HEK293 (cell line): ENCODE measurements around the gene PRR19.

Source experiments
- CTCF ChIA-PET: fragments of 350-600 bp; formaldehyde crosslinking; extraction: SDS; loops from one replicate; lab custom pipeline; 2021; ENCODE audit warnings: antibody characterized with exemption; lab: Yijun Ruan, JAX
- POLR2A ChIA-PET: fragments of 300-600 bp; formaldehyde crosslinking; extraction: SDS; loops from one replicate; lab custom pipeline; 2020; ENCODE audit warnings: antibody characterized with exemption, inconsistent platforms; lab: Yijun Ruan, JAX
- H3K27ac ChIP-seq: fragments of 200-500 bp; sonication (Bioruptor generic); 2 replicates; pipeline ENCODE4 v1.5.1; 2014; ENCODE audit warnings: low read depth, low read length, control low read depth, inconsistent platforms; ENCODE audit errors: extremely low read depth
- H3K36me3 ChIP-seq, 2 experiments: fragments of 200-500 bp in 1 of 2; sonication (Bioruptor generic) in 1 of 2; 1 replicate in 1 of 2; 2 replicates in 1 of 2; pipeline ENCODE4 v1.5.1; 2014 to 2017; ENCODE audit warnings: inconsistent platforms in 2 of 2, low read length in 2 of 2; ENCODE audit not compliant: control insufficient read depth in 2 of 2, insufficient read depth in 1 of 2
- H3K4me1 ChIP-seq: fragments of 200-500 bp; sonication (Bioruptor generic); 2 replicates; pipeline ENCODE4 v1.5.1; 2014; ENCODE audit warnings: mild to moderate bottlenecking, low read length, inconsistent platforms; ENCODE audit not compliant: control insufficient read depth, insufficient read depth
- H3K4me3 ChIP-seq: 2 replicates; pipeline ENCODE4 v1.5.1; 2011; ENCODE audit warnings: low read depth, mild to moderate bottlenecking, control low read depth, low read length, moderate library complexity
- H3K9me3 ChIP-seq: fragments of 200-500 bp; sonication (Bioruptor generic); 2 replicates; pipeline ENCODE4 v1.5.1; 2014; ENCODE audit warnings: low read depth, low read length, inconsistent platforms; ENCODE audit not compliant: control insufficient read depth, insufficient read depth
- HIC1 ChIP-seq: fragments of 450-650 bp; formaldehyde crosslinking; IDR thresholded peaks from 2 replicates; pipeline ENCODE4 v1.5.1; 2016; ENCODE audit warnings: missing biosample characterization, missing genetic modification characterization
- MYNN ChIP-seq: fragments of 450-650 bp; formaldehyde crosslinking; IDR thresholded peaks from 2 replicates; pipeline ENCODE4 v1.5.1; 2016; ENCODE audit warnings: missing biosample characterization, missing genetic modification characterization, borderline replicate concordance
- ZBTB48 ChIP-seq: fragments of 450-650 bp; formaldehyde crosslinking; IDR thresholded peaks from 2 replicates; pipeline ENCODE4 v1.5.1; 2016; ENCODE audit warnings: missing biosample characterization, missing genetic modification characterization
- ZFP69B ChIP-seq: fragments of 450-650 bp; formaldehyde crosslinking; IDR thresholded peaks from 2 replicates; pipeline ENCODE4 v1.5.1; 2016; ENCODE audit warnings: missing biosample characterization, missing genetic modification characterization
- ZIC2 ChIP-seq: fragments of 450-650 bp; formaldehyde crosslinking; IDR thresholded peaks from 2 replicates; pipeline ENCODE4 v1.5.1; 2016; ENCODE audit warnings: missing biosample characterization, missing genetic modification characterization
- ZNF239 ChIP-seq: fragments of 450-650 bp; formaldehyde crosslinking; IDR thresholded peaks from 2 replicates; pipeline ENCODE4 v1.5.1; 2016; ENCODE audit warnings: missing biosample characterization, missing genetic modification characterization
- ZNF266 ChIP-seq: fragments of 450-650 bp; formaldehyde crosslinking; IDR thresholded peaks from 2 replicates; pipeline ENCODE4 v1.5.1; 2016; ENCODE audit warnings: missing biosample characterization, missing genetic modification characterization, low read depth
- ZNF37A ChIP-seq: fragments of 450-650 bp; IDR thresholded peaks from 2 replicates; pipeline ENCODE4 v1.5.1; 2018; ENCODE audit warnings: missing biosample characterization, missing genetic modification characterization
- ZNF391 ChIP-seq: fragments of 450-650 bp; formaldehyde crosslinking; IDR thresholded peaks from 2 replicates; pipeline ENCODE4 v1.5.1; 2016; ENCODE audit warnings: low read depth, missing biosample characterization, missing genetic modification characterization, borderline replicate concordance
- ZNF398 ChIP-seq: fragments of 450-650 bp; formaldehyde crosslinking; IDR thresholded peaks from 2 replicates; pipeline ENCODE4 v1.5.1; 2017; ENCODE audit warnings: missing biosample characterization, missing genetic modification characterization
- ZNF416 ChIP-seq: fragments of 450-650 bp; formaldehyde crosslinking; IDR thresholded peaks from 2 replicates; pipeline ENCODE4 v1.5.1; 2016; ENCODE audit warnings: missing biosample characterization, missing genetic modification characterization
- ZNF473 ChIP-seq: fragments of 450-650 bp; formaldehyde crosslinking; IDR thresholded peaks from 2 replicates; pipeline ENCODE4 v1.5.1; 2017; ENCODE audit warnings: missing biosample characterization, missing genetic modification characterization
- ZNF514 ChIP-seq: fragments of 450-650 bp; formaldehyde crosslinking; IDR thresholded peaks from 2 replicates; pipeline ENCODE4 v1.5.1; 2016; ENCODE audit warnings: missing biosample characterization, missing genetic modification characterization
- ZNF548 ChIP-seq: fragments of 450-650 bp; formaldehyde crosslinking; IDR thresholded peaks from 2 replicates; pipeline ENCODE4 v1.5.1; 2016; ENCODE audit warnings: missing biosample characterization, missing genetic modification characterization
- ZNF626 ChIP-seq: fragments of 450-650 bp; sonication (Bioruptor Pico); formaldehyde crosslinking; IDR thresholded peaks from 2 replicates; pipeline ENCODE4 v1.5.1; 2018; ENCODE audit warnings: missing biosample characterization, missing genetic modification characterization, inconsistent platforms
- ZNF639 ChIP-seq: fragments of 450-650 bp; formaldehyde crosslinking; IDR thresholded peaks from 2 replicates; pipeline ENCODE4 v1.5.1; 2016; ENCODE audit warnings: missing biosample characterization, missing genetic modification characterization
- ZNF660 ChIP-seq: fragments of 450-650 bp; IDR thresholded peaks from 2 replicates; pipeline ENCODE4 v1.5.1; 2018; ENCODE audit warnings: missing biosample characterization, mild to moderate bottlenecking, missing genetic modification characterization
- ZNF843 ChIP-seq: fragments of 450-650 bp; formaldehyde crosslinking; IDR thresholded peaks from 2 replicates; pipeline ENCODE4 v1.5.1; 2016; ENCODE audit warnings: missing biosample characterization, missing genetic modification characterization
- ZSCAN23 ChIP-seq: fragments of 450-650 bp; formaldehyde crosslinking; IDR thresholded peaks from 2 replicates; pipeline ENCODE4 v1.5.1; 2016; ENCODE audit warnings: missing biosample characterization, missing genetic modification characterization
- TF ChIP-seq, protein P1 (sequence below): fragments of 450-650 bp; formaldehyde crosslinking; IDR thresholded peaks from 2 replicates; pipeline ENCODE4 v1.5.1; 2016; ENCODE audit warnings: missing biosample characterization, missing genetic modification characterization
- TF ChIP-seq, protein P2 (sequence below): fragments of 450-650 bp; formaldehyde crosslinking; IDR thresholded peaks from 2 replicates; pipeline ENCODE4 v1.5.1; 2016; ENCODE audit warnings: missing biosample characterization, missing genetic modification characterization
- TF ChIP-seq, protein P3 (sequence below): fragments of 450-650 bp; formaldehyde crosslinking; IDR thresholded peaks from 2 replicates; pipeline ENCODE4 v1.5.1; 2016; ENCODE audit warnings: missing biosample characterization, missing genetic modification characterization, borderline replicate concordance

Gene PRR19

DNA sequence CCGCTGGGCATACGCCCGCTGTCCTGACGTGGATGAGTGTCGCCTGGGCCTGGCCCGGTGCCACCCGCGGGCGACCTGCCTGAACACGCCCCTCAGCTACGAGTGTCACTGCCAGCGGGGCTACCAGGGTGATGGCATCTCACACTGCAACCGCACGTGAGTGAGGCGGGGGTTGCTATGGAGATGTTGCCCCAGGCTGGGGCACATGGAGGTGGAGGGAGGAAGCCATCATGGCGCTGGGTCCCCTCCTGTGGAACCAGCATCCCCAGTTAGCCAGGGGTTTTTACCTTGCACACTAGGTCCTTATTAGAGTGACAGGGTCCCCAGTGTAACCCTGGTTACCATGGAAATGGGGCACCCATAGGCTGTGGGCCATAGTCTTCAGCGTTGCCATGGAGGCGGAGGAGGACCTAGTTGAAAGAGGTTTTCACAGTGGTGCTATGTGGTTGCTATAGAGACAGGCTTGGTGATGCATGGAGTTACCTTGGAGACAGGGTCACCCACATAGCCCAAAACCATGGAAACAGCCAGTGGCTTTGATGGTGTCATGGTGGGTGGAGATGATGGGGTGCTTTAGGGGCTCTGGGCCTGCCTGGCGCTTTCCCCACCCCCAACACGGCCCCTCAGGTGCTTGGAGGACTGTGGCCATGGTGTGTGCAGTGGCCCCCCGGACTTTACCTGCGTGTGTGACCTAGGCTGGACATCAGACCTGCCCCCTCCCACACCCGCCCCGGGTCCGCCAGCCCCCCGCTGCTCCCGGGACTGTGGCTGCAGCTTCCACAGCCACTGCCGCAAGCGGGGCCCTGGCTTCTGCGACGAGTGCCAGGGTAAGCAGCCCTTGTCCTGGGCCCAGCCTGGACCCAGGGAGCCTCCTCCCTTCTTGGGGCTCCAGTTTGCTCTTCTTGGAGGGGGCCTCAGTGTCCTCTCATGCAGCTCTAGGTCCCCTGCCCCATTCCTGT lies 50.6 kb downstream of the PRR19 start:
- Histone ChIP-seq H3K4me3 (no peak overlapping the region), H3K9me3 (no peaks in the 10 kb centered on the region), H3K4me1 (no peaks in the 10 kb centered on the region), H3K36me3 (peaks cover 38 to 76% of the 10 kb centered on the region in 2 experiments), H3K27ac (no peak overlapping the region)
- CTCF ChIA-PET: interaction anchor here (1.2 kb wide), 1 partner anchor 9 kb away, joined by 3 read pairs; no protein-coding TSS in a partner anchor
- TF ChIP-seq ZNF843 (tag by site-specific recombination) (no peak), ZNF473 (tag by site-specific recombination) (no peak), ZNF660 (no peak), ZNF416 (tag by site-specific recombination) (no peak), ZIC2 (tag by site-specific recombination) (no peak), ZNF391 (tag by site-specific recombination) (no peak), ZNF266 (no peak), HIC1 (0 out of 2 replicates have a peak, but pooled peaks have one; percentile 16), MYNN (peak; percentile 70; the same call in 1 of the 2 replicates)
- TF ChIP-seq, protein P1, sequence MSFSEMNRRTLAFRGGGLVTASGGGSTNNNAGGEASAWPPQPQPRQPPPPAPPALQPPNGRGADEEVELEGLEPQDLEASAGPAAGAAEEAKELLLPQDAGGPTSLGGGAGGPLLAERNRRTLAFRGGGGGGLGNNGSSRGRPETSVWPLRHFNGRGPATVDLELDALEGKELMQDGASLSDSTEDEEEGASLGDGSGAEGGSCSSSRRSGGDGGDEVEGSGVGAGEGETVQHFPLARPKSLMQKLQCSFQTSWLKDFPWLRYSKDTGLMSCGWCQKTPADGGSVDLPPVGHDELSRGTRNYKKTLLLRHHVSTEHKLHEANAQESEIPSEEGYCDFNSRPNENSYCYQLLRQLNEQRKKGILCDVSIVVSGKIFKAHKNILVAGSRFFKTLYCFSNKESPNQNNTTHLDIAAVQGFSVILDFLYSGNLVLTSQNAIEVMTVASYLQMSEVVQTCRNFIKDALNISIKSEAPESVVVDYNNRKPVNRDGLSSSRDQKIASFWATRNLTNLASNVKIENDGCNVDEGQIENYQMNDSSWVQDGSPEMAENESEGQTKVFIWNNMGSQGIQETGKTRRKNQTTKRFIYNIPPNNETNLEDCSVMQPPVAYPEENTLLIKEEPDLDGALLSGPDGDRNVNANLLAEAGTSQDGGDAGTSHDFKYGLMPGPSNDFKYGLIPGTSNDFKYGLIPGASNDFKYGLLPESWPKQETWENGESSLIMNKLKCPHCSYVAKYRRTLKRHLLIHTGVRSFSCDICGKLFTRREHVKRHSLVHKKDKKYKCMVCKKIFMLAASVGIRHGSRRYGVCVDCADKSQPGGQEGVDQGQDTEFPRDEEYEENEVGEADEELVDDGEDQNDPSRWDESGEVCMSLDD: no peak
- POLR2A ChIA-PET: interaction anchor here (0.8 kb wide), 1 partner anchor 45 kb away, joined by 3 read pairs; no protein-coding TSS in a partner anchor

GRCh38 chr19:42353341-42354015 lies 51.5 kb downstream of the PRR19 start:
- POLR2A ChIA-PET: no interaction called here
- Histone ChIP-seq H3K9me3 (no peaks in the 10 kb centered on the region), H3K4me3 (no peak overlapping the region), H3K36me3 (peaks cover 30 to 76% of the 10 kb centered on the region in 2 experiments), H3K27ac (no peak overlapping the region), H3K4me1 (no peaks in the 10 kb centered on the region)
- CTCF ChIA-PET: interaction anchor here (1.1 to 1.4 kb wide), 3 partner anchors 8 to 245 kb away, joined by 3 to 4 read pairs (median 3); no protein-coding TSS in a partner anchor
- TF ChIP-seq ZNF398 (tag by site-specific recombination) (no peak), ZNF239 (tag by site-specific recombination) (no peak), ZNF548 (tag by site-specific recombination) (no peak), ZFP69B (tag by site-specific recombination) (no peak), ZSCAN23 (tag by site-specific recombination) (no peak), ZNF639 (tag by site-specific recombination) (no peak), ZNF514 (tag by site-specific recombination) (no peak), ZNF626 (no peak), ZBTB48 (tag by site-specific recombination) (no peak), ZNF37A (tag by site-specific recombination) (no peak)
- TF ChIP-seq, protein P2, sequence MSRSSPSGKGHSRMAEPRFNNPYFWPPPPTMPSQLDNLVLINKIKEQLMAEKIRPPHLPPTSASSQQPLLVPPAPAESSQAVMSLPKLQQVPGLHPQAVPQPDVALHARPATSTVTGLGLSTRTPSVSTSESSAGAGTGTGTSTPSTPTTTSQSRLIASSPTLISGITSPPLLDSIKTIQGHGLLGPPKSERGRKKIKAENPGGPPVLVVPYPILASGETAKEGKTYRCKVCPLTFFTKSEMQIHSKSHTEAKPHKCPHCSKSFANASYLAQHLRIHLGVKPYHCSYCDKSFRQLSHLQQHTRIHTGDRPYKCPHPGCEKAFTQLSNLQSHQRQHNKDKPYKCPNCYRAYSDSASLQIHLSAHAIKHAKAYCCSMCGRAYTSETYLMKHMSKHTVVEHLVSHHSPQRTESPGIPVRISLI (tag by site-specific recombination): no peak
- TF ChIP-seq, protein P3, sequence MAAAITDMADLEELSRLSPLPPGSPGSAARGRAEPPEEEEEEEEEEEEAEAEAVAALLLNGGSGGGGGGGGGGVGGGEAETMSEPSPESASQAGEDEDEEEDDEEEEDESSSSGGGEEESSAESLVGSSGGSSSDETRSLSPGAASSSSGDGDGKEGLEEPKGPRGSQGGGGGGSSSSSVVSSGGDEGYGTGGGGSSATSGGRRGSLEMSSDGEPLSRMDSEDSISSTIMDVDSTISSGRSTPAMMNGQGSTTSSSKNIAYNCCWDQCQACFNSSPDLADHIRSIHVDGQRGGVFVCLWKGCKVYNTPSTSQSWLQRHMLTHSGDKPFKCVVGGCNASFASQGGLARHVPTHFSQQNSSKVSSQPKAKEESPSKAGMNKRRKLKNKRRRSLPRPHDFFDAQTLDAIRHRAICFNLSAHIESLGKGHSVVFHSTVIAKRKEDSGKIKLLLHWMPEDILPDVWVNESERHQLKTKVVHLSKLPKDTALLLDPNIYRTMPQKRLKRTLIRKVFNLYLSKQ (tag by site-specific recombination): no peak
